ENCODE results near the gene NGFR.

NGFR gene, protein sequence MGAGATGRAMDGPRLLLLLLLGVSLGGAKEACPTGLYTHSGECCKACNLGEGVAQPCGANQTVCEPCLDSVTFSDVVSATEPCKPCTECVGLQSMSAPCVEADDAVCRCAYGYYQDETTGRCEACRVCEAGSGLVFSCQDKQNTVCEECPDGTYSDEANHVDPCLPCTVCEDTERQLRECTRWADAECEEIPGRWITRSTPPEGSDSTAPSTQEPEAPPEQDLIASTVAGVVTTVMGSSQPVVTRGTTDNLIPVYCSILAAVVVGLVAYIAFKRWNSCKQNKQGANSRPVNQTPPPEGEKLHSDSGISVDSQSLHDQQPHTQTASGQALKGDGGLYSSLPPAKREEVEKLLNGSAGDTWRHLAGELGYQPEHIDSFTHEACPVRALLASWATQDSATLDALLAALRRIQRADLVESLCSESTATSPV

GRCh38 chr17:49494986-49495841 is at the start of gene NGFR:
Gene NGFR (plus strand): TSS chr17:49495293. CDS start chr17:49495418, 125 bp downstream.
- H3K27ac ChIP-seq, result no peak within 1 kb of the TSS
- ChIA-PET POLR2A (ENCODE audit: low non-redundant PET) (no interaction called here), CTCF (interaction anchor here (0.5 to 4.0 kb wide), 12 partner anchors 11 to 97 kb away, joined by 3 to 90 read pairs (median 4); no protein-coding TSS in a partner anchor)
- 0 out of 2 replicates have a peak, but pooled peaks have one; percentile 23 for TF ChIP-seq CTCF (conservative IDR thresholded peaks at IDR 0.05; ENCODE audit: low read depth)
- DNase-seq (ENCODE audit: low spot score), result peak; percentile 70

GRCh38 chr17:49445591-49445990 is 49.5 kb upstream of the NGFR start:
- no peak for DNase-seq (ENCODE audit: low spot score)
- ChIA-PET POLR2A (ENCODE audit: low non-redundant PET) (no interaction called here), CTCF (interaction anchor here (0.5 to 1.4 kb wide), 2 partner anchors 10 to 92 kb away, joined by 3 to 4 read pairs; no protein-coding TSS in a partner anchor)
- no peak for TF ChIP-seq CTCF (conservative IDR thresholded peaks at IDR 0.05; ENCODE audit: low read depth)
- H3K27ac ChIP-seq, result no peak overlapping the region

DNA sequence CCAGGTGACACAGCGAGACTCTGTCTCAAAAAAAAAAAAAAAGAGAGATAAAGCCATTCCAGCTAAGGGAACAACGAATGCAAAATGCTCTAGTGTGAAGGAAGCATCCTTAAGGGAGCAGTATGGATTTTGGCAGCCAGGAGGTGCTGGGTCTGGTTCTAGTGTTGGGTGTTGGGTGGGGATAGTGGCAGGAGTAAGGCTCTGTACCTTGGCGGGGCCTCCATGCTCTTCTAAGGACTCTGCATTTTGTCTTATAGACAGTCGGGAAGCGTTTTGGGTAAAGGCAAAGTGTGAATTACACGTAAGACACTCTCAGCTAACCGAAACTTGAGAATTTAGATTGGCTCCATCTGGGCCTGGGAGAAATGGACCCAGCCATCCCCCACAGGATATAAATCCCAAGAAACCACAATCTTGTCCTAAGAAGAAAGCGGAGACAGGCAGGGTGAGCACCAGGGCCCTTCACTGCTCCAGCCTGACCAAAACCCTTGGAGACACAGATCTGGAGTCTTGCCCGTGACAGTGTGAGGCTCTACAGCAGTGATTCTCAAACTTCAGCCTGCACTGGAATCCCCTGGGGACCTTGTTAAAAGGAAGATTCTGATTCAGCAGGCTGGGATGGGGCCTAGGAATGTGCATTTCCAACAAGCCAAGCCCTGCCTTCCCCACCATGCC is 47.3 kb upstream of the NGFR start:
- H3K27ac ChIP-seq, result no peak overlapping the region
- CTCF ChIA-PET, result interaction anchor here (0.7 kb wide), 1 partner anchor 370 kb away, joined by 4 read pairs; no protein-coding TSS in a partner anchor
- no peak for TF ChIP-seq CTCF (conservative IDR thresholded peaks at IDR 0.05; ENCODE audit: low read depth)
- DNase-seq (ENCODE audit: low spot score), result no peak
- POLR2A ChIA-PET (ENCODE audit: low non-redundant PET), result no interaction called here

DNA sequence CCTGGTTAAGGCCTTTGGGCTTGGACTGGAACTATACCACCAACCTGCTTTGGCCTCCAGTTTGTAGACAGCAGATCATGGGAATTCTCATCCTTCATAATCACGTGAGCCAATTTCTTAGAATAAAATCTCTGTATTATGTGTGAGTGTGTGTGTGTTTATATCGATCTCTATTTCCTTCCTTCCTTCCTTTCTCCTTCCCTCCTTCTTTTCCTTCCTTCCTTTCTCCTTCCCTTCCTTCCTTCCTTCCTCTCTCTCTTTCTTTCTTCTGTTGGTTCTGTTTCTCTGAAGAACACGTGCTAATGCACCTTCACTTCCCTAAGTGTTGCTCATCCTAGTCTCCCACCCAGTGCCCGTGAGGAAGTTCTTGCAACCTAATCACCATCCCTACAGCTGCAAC is 44.9 kb upstream of the NGFR start:
- no peak overlapping the region for H3K27ac ChIP-seq
- CTCF ChIA-PET, result interaction anchor here (0.7 kb wide), 1 partner anchor 41 kb away, joined by 5 read pairs; no protein-coding TSS in a partner anchor
- no peak for DNase-seq (ENCODE audit: low spot score)

DNA sequence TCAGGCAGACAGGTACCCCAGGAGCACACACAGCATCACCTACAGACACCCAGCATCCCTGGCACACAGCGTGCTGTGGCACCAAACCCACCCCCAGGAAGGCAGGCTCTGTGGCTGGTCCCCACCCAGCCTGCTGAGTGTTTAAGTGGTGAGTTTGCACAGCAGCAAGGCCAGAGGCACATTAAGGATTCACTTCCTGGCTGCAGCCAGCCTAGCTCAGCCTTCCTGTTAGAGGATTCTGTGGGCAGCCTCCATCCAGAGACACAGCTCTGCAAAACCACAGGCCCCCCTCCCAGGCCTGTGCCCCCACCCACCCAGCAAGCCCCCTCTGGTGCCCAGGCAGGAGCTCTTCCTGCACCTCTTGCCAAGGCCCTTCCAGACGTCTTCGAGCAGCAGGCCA is 44.4 kb upstream of the NGFR start:
- ChIA-PET POLR2A (ENCODE audit: low non-redundant PET) (no interaction called here), CTCF (interaction anchor here (0.7 kb wide), 1 partner anchor 40 kb away, joined by 5 read pairs; no protein-coding TSS in a partner anchor)
- peak overlapping the region; percentile 47 for H3K27ac ChIP-seq
- peak; percentile 33 for DNase-seq (ENCODE audit: low spot score)
- TF ChIP-seq CTCF (conservative IDR thresholded peaks at IDR 0.05; ENCODE audit: low read depth), result no peak

More for the DNA sequence above, 44.9 kb upstream of the NGFR start:
- TF ChIP-seq CTCF (conservative IDR thresholded peaks at IDR 0.05; ENCODE audit: low read depth), result no peak
- POLR2A ChIA-PET (ENCODE audit: low non-redundant PET), result no interaction called here

GRCh38 chr17:49452201-49452600 is 42.9 kb upstream of the NGFR start:
- H3K27ac ChIP-seq, result no peak overlapping the region
- no peak for DNase-seq (ENCODE audit: low spot score)
- TF ChIP-seq CTCF (conservative IDR thresholded peaks at IDR 0.05; ENCODE audit: low read depth), result no peak
- ChIA-PET POLR2A (ENCODE audit: low non-redundant PET) (no interaction called here), CTCF (interaction anchor here (1.0 kb wide), 1 partner anchor 43 kb away, joined by 3 read pairs; the partner anchor contains the start of gene NGFR)
